Fibroblast of lung (primary cell): ENCODE results near the gene AGRN. TPM values are rescaled to one million over a fixed set of nuclear protein-coding genes. Genes with fewer than 3 reads are reported as not detected.

Experiments
- DNase-seq, 2 donors: peaks; one replicate each; pipeline versions ENCODE4 v3.0.0 to v3.0.0-alpha.2; 2010; ENCODE audit warnings: low read depth in 2 of 2
- H2AFZ ChIP-seq: 2 replicates; pipeline ENCODE4 v1.5.1; 2012; ENCODE audit warnings: low read length, control low read depth, inconsistent platforms
- H3K27ac ChIP-seq: 2 replicates; pipeline ENCODE4 v1.5.1; 2011; ENCODE audit warnings: low read length, control low read depth; ENCODE audit not compliant: insufficient read depth
- H3K27me3 ChIP-seq: 2 replicates; pipeline ENCODE4 v1.5.1; 2011; ENCODE audit warnings: mild to moderate bottlenecking, low read length; ENCODE audit not compliant: control insufficient read depth, insufficient read depth
- H3K36me3 ChIP-seq: 2 replicates; pipeline ENCODE4 v1.5.1; 2011; ENCODE audit warnings: low read length; ENCODE audit not compliant: control insufficient read depth, insufficient read depth
- H3K4me1 ChIP-seq: 2 replicates; pipeline ENCODE4 v1.5.1; 2011; ENCODE audit warnings: low read length; ENCODE audit not compliant: control insufficient read depth, insufficient read depth; ENCODE audit errors: extremely low read depth
- H3K4me2 ChIP-seq: 2 replicates; pipeline ENCODE4 v1.5.1; 2011; ENCODE audit warnings: low read length, control low read depth; ENCODE audit not compliant: insufficient read depth; ENCODE audit errors: extremely low read depth
- H3K4me3 ChIP-seq, 4 experiments: fragments of 200-600 bp in 1 of 4; sonication (generic) in 1 of 4; replicated peaks in 1 of 4; 2 replicates each; pipeline ENCODE4 v1.5.1; 2011 to 2016; ENCODE audit warnings: low read length in 4 of 4, low read depth in 3 of 4, mild to moderate bottlenecking in 3 of 4, control low read depth in 2 of 4, inconsistent platforms in 1 of 4, mixed read lengths in 1 of 4; ENCODE audit not compliant: insufficient read depth in 1 of 4; ENCODE audit errors: control extremely low read depth in 1 of 4
- H3K79me2 ChIP-seq: 2 replicates; pipeline ENCODE4 v1.5.1; 2012; ENCODE audit warnings: mild to moderate bottlenecking, low read length, inconsistent platforms; ENCODE audit not compliant: control insufficient read depth, insufficient read depth
- H3K9ac ChIP-seq: 2 replicates; pipeline ENCODE4 v1.5.1; 2011; ENCODE audit warnings: mild to moderate bottlenecking, low read length, control low read depth; ENCODE audit not compliant: insufficient read depth
- H3K9me3 ChIP-seq: 2 replicates; pipeline ENCODE4 v1.5.1; 2012; ENCODE audit warnings: low read depth, low read length; ENCODE audit not compliant: control insufficient read depth, insufficient read depth
- H4K20me1 ChIP-seq: 2 replicates; pipeline ENCODE4 v1.5.1; 2011; ENCODE audit warnings: low read length; ENCODE audit not compliant: control insufficient read depth, insufficient read depth; ENCODE audit errors: extremely low read depth
- EZH2 ChIP-seq: IDR thresholded peaks from 2 replicates; pipeline ENCODE4 v1.5.1; 2012; ENCODE audit warnings: low read length, control low read depth, mild to moderate bottlenecking; ENCODE audit errors: missing control alignments
- polyA plus RNA-seq, 2 donors: library from polyadenylated mRNA; depleted of rRNA in 1 of 2; stranded (reverse) in 1 of 2; unstranded in 1 of 2; fragments of >200 nt; gene quantifications; 2 replicates each; pipeline ENCODE4 v1.2.1, GENCODE V29; 2011 to 2012; ENCODE audit warnings: missing spikeins in 1 of 2
- total RNA-seq: library from RNA; depleted of rRNA; stranded (reverse); fragments of >200 nt; gene quantifications from 2 replicates; pipeline ENCODE4 v1.2.1, GENCODE V29; 2014
- TF ChIP-seq, protein P1 (sequence below), 2 donors: IDR thresholded peaks in 1 of 2; conservative IDR thresholded peaks in 1 of 2; 1 replicate in 1 of 2; 2 replicates in 1 of 2; pipeline ENCODE4 v1.5.1; 2011 to 2012; ENCODE audit warnings: low read length in 2 of 2, control low read depth in 1 of 2, inconsistent platforms in 1 of 2, low read depth in 1 of 2, mild to moderate bottlenecking in 1 of 2

AGRN gene
- total and polyA plus RNA-seq, 2 donors (not counting 1 experiment from before 2014, with no cell fraction given): 20.7 to 50.9 TPM

DNA sequence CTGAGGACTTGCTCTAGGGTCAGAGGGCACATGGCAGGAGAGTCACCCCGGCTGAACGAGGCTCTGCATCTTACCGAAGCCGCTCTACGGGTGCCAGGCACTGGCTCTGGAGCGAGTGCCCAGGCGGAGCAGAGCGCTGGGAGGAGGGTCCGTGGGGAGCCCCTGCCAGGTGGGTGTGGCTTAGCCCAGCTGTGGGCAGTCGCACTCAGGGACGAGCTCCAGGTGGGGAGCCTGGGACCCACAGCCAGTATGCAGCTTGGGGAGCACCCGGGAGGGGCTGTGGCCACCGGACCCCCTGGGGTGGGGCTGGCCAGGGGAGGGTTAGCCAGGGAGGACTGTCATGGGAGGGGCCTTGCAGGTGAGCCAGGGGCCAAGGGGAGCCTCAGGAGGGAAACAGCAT lies 3.8 kb downstream of the AGRN start:
- no peaks in the 10 kb centered on the region for H4K20me1 ChIP-seq
- H3K4me3 ChIP-seq: no peak overlapping the region
- H3K27me3 ChIP-seq: no peaks in the 10 kb centered on the region
- H2AFZ ChIP-seq: no peak overlapping the region
- H3K4me2 ChIP-seq: no peak overlapping the region
- H3K36me3 ChIP-seq: peaks cover 9% of the 10 kb centered on the region
- TF ChIP-seq, protein P1, sequence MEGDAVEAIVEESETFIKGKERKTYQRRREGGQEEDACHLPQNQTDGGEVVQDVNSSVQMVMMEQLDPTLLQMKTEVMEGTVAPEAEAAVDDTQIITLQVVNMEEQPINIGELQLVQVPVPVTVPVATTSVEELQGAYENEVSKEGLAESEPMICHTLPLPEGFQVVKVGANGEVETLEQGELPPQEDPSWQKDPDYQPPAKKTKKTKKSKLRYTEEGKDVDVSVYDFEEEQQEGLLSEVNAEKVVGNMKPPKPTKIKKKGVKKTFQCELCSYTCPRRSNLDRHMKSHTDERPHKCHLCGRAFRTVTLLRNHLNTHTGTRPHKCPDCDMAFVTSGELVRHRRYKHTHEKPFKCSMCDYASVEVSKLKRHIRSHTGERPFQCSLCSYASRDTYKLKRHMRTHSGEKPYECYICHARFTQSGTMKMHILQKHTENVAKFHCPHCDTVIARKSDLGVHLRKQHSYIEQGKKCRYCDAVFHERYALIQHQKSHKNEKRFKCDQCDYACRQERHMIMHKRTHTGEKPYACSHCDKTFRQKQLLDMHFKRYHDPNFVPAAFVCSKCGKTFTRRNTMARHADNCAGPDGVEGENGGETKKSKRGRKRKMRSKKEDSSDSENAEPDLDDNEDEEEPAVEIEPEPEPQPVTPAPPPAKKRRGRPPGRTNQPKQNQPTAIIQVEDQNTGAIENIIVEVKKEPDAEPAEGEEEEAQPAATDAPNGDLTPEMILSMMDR (conservative IDR thresholded peaks at IDR 0.05 in 1 of 2, IDR thresholded peaks at IDR 0.05 in 1 of 2; ENCODE audit: low read depth in 1 of 2, low read length in 2 of 2): no peak
- no peak for TF ChIP-seq EZH2
- DNase-seq: no peak
- H3K27ac ChIP-seq: no peak overlapping the region
- peaks cover 5% of the 10 kb centered on the region for H3K4me1 ChIP-seq
- H3K9ac ChIP-seq: no peak overlapping the region
- H3K79me2 ChIP-seq: no peaks in the 10 kb centered on the region
- H3K9me3 ChIP-seq: no peaks in the 10 kb centered on the region

DNA sequence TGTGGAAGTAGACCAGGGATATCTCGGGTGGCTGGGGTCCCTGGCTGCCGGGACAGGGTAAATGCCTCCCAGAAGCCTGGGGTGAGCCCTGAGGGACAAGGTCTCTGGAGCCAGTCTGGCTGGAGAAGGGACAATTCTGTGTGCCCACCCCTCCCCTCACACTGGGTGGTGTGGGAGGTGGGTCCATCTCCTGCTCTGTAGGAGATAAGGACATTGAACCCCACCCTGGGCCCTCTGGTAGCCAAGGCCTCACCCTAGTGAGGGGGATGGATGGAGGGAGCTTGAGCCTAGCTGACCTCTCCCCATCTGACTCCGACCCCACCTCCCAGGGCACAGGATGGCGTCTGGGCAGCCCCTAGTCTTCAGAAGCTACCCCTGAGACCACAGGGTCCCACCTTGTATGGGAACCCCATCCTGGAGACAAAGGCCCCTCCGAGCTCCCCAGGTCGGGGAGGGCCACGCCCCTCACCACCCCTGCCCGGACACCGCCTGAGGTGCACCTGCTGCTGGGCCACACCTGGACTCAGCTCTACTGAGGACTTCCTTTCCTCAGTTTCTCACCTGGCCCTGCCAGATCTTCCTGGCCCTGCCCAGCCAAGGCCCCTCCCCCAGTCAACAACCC lies 4.3 kb downstream of the AGRN start:
- DNase-seq: no peak
- Histone ChIP-seq H3K4me3 (no peak overlapping the region), H3K27me3 (no peaks in the 10 kb centered on the region), H3K36me3 (peaks cover 9% of the 10 kb centered on the region), H3K9ac (no peak overlapping the region), H3K4me1 (peaks cover 5% of the 10 kb centered on the region), H3K79me2 (no peaks in the 10 kb centered on the region), H2AFZ (no peak overlapping the region), H3K9me3 (no peaks in the 10 kb centered on the region), H4K20me1 (no peaks in the 10 kb centered on the region), H3K27ac (no peak overlapping the region), H3K4me2 (no peak overlapping the region)
- no peak for TF ChIP-seq EZH2
- TF ChIP-seq, protein P1 (conservative IDR thresholded peaks at IDR 0.05 in 1 of 2, IDR thresholded peaks at IDR 0.05 in 1 of 2; ENCODE audit: low read depth in 1 of 2, low read length in 2 of 2): no peak

DNA sequence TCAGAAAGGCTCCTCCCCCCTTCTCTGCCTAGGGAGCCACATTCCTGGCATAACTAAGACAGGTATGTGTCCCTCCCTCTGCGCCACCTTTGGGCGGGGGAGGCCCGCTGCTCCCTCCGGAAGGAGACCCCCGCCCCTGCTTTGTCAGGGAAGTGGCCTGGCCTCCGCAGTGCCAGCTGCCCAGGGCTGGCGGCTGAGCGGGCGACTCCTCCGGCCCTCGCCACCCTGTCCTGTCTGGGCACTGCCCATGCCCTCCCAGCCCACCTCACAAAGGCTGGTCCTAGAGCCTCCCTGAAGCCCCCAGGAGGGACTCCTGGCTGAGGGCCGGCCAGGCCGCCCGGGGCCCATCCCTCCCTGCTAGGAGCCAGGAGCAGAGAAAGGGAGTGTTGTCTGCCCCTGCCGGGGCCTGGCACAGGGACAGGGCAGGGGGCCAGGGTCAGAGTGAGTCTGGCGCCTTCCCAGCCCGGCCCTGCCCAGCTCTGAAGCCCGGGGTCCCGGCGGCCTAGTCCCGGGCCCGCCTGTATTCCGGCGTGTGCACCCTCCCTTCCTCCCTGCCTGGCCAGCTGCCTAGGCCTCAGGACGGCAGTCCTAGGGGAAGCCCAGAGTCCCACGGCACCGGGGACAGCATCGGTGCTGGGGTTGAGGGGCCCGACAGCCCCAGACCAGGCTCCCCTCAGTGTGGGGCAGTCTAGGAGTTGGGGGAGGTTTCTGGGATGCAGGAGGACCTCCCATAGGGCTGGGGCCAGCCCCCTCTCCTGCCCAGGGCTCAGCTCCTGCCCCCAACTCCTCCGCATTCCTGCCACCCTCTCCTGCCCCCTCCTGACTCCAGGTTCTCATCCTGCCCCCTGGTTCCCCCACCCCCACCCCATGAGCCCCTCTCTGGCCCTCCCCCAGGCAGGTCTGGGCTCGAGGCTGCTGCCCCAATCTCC lies 5.1 kb downstream of the AGRN start:
- TF ChIP-seq, protein P1 (conservative IDR thresholded peaks at IDR 0.05 in 1 of 2, IDR thresholded peaks at IDR 0.05 in 1 of 2; ENCODE audit: low read depth in 1 of 2, low read length in 2 of 2): no peak
- no peak for TF ChIP-seq EZH2
- Histone ChIP-seq H3K9ac (no peak overlapping the region), H2AFZ (no peak overlapping the region), H3K9me3 (no peaks in the 10 kb centered on the region), H3K4me2 (no peak overlapping the region), H3K4me3 (no peak overlapping the region), H3K27ac (no peak overlapping the region), H3K27me3 (no peaks in the 10 kb centered on the region), H3K4me1 (peaks cover 5% of the 10 kb centered on the region), H3K79me2 (no peaks in the 10 kb centered on the region), H4K20me1 (no peaks in the 10 kb centered on the region), H3K36me3 (peaks cover 9% of the 10 kb centered on the region)
- peak in 1 of 2 donors; percentile 73 for DNase-seq
